Measurements from ENCODE around the gene USP13.

Gene USP13

DNA sequence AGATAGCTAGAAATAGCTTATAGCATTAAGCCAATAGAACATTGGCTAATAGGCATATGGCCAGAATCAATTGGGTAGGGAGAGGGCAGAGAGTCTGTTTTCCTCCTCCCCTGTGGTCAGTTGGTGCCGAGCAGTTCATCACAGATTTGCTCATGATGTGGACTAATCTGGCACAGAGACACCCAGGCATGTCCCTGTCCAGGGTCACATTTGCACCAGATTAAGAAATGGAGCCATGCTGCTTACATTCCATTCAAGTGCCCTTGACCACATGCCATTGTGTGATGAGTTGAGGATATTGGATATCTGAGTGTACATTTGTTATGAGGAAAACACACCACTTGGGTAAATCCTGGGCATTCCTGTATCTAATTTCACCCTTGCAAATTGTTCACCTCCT, 53.4 kb downstream of the USP13 start:
- Mint-ChIP-seq H3K27ac (no peak overlapping the region), H3K9me3 (no peaks in the 10 kb centered on the region), H3K4me3 (no peak overlapping the region), H3K27me3 (no peaks in the 10 kb centered on the region), H3K4me1 (no peaks in the 10 kb centered on the region)
- DNase-seq = no peak
- ATAC-seq = no peak

DNA sequence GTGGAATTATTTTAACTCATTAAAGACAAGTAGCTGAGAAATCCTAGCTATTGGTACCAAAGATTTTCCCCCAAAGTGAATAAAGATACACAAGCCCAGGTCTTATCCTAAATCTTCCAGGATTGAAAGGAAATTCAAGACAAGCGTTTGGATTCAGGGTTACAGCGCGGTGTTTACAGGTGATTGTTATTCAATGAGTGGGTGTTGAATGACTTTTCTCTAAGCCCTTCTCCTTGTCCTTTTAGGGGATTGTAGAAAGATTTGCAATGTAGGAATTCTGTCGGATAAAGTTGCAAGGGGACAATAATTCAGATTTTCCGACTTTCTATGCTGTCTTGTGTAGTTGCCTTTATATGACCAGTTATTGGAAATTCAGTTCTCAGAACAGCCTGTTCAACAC, 57.2 kb downstream of the USP13 start:
- no peak for DNase-seq
- Mint-ChIP-seq H3K9me3 (no peaks in the 10 kb centered on the region), H3K4me3 (no peak overlapping the region), H3K27me3 (no peaks in the 10 kb centered on the region), H3K27ac (no peak overlapping the region), H3K4me1 (no peaks in the 10 kb centered on the region)
- no peak for ATAC-seq

DNA sequence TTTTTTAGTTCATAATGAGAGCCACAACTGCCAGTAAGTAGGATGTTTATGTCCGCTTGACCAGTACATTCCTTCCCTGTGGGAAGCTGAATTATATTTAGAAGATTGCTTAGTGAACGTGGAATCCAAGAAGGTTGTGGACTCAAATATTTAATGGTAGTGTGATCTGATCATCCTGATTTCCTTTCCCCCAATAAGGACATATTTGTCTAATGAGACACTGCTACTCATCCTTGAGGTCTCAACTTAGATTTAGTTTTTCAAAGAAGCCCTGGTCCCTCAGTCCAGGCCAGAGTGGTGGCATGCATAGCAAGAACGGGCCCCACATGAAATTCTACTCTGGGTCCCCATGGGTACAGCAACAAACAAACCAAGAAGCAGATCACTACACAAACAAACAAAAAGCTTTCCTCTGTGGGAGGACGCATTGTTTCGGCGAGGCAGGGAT, 60.8 kb downstream of the USP13 start:
- DNase-seq = no peak
- no peaks in the 10 kb centered on the region for H3K4me1 Mint-ChIP-seq
- no peaks in the 10 kb centered on the region for H3K9me3 Mint-ChIP-seq
- H3K27me3 Mint-ChIP-seq = no peaks in the 10 kb centered on the region
- H3K4me3 Mint-ChIP-seq = no peak overlapping the region
- no peak for ATAC-seq
- H3K27ac Mint-ChIP-seq = no peak overlapping the region

GRCh38 chr3:179715582-179715981, 62.7 kb downstream of the USP13 start:
- ATAC-seq (no peak), DNase-seq (no peak)
- H3K27ac Mint-ChIP-seq = peak overlapping the region in 1 of 2 donors; percentile 63
- no peak overlapping the region for H3K4me3 Mint-ChIP-seq
- H3K4me1 Mint-ChIP-seq = no peaks in the 10 kb centered on the region
- H3K9me3 Mint-ChIP-seq = no peaks in the 10 kb centered on the region
- H3K27me3 Mint-ChIP-seq = no peaks in the 10 kb centered on the region

- Mint-ChIP-seq H3K9me3 (no peaks in the 10 kb centered on the region), H3K27ac (no peak overlapping the region), H3K27me3 (no peaks in the 10 kb centered on the region), H3K4me1 (no peaks in the 10 kb centered on the region), H3K4me3 (no peak overlapping the region)
- DNase-seq = no peak
- ATAC-seq = no peak
Observed at GRCh38 chr3:179716226-179716625, 63.4 kb downstream of the USP13 start.

DNA sequence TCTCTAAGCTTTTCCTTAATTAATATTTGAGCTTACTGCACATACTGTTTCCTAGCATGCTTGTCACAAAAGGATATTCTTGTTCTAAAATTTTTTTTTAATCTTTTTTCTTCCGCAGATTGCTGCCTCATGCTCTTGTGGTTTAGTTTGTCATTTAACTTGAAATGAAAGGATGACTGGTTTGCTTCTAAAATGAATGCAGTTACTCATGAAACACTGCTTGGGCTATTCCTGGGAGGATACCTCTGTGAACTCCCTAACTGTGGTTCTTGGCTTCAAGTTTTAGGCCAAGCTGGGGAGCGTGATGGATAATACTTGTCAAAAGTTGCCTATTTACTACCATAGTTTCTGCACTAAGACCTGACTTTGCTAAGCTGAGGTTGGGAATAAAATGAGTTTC, 64.0 kb downstream of the USP13 start:
- ATAC-seq (no peak), DNase-seq (no peak)
- H3K4me3 Mint-ChIP-seq = no peak overlapping the region
- H3K9me3 Mint-ChIP-seq = no peaks in the 10 kb centered on the region
- no peaks in the 10 kb centered on the region for H3K27me3 Mint-ChIP-seq
- H3K27ac Mint-ChIP-seq = peak overlapping the region in 1 of 2 donors; percentile 43
- H3K4me1 Mint-ChIP-seq = no peaks in the 10 kb centered on the region

DNA sequence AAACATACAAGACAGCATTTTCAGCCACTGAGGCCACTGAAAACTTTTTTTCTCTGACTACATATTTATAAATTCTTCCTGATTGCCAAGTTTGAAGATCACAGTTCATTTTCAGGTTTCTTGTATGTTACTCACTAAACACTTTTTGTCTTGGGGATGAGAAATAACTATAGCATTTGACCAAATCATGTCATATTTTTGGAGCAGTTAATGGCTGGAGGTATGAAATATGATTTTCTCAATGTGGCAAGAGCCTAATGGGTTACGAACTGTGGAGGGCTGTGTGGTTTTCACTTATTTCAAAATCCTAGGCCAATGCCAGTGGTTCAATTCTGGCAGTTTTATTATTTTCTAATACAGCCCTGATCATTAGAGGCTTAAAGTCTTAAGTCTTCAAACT, 64.4 kb downstream of the USP13 start:
- Mint-ChIP-seq H3K27ac (no peak overlapping the region), H3K4me3 (no peak overlapping the region), H3K27me3 (no peaks in the 10 kb centered on the region), H3K9me3 (no peaks in the 10 kb centered on the region), H3K4me1 (no peaks in the 10 kb centered on the region)
- ATAC-seq (no peak), DNase-seq (no peak)

DNA sequence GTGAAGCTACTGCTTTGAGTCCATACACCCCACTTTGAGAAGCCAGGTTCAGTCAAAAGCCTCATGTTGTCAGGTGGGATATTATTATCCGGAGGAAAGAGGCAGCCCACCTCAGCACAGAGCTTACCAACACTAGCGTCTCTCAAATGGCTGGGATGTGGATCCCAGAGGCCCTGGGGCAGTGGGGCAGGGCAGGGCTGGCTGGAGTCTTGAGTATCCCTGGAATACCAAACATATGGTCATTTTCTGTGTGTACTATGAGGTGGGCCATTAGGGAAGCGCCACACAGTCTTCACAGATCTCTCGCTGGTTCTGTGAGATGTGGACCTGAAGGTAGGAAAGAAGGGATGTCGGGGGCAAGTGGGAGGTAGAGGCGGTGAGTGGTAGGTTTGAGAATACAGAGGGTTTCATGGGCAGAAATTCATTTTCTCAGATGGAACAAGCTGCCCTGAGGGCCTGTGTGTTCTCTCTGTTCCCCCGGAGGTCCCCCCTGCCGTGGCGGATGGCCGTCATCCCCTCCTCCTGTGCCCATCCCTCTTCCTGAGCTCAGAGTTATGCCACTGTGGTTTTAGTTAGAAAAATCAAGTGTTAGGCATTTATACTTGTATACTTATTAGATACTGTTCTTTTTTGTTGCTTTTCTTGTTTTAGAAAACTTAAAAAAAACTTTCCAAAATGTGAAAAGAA, 66.4 kb downstream of the USP13 start:
- Mint-ChIP-seq H3K27ac (no peak overlapping the region), H3K4me3 (no peak overlapping the region), H3K9me3 (no peaks in the 10 kb centered on the region), H3K27me3 (no peaks in the 10 kb centered on the region), H3K4me1 (no peaks in the 10 kb centered on the region)
- DNase-seq (no peak), ATAC-seq (no peak)

DNA sequence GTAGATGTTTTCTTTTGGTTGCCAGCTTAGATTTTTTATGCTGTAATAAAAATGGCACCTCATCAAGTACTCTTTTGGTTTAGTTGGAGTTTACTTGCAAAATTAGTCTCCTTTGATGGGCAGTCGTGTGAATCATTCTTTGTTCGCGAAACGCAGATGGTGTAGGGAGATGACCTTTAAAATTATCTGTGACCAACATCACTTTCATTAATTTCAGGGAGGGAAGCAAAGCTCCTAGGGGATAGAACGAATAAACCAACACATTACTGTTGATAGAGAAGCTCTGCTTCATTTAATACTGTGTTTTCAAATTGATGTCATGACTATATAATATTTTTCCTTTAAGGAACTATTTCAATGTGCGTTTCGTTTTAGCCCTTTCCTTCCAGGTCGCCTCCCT, 67.4 kb downstream of the USP13 start:
- DNase-seq = no peak
- ATAC-seq = no peak
- Mint-ChIP-seq H3K27me3 (no peaks in the 10 kb centered on the region), H3K4me1 (no peaks in the 10 kb centered on the region), H3K4me3 (no peak overlapping the region), H3K9me3 (no peaks in the 10 kb centered on the region), H3K27ac (no peak overlapping the region)

DNA sequence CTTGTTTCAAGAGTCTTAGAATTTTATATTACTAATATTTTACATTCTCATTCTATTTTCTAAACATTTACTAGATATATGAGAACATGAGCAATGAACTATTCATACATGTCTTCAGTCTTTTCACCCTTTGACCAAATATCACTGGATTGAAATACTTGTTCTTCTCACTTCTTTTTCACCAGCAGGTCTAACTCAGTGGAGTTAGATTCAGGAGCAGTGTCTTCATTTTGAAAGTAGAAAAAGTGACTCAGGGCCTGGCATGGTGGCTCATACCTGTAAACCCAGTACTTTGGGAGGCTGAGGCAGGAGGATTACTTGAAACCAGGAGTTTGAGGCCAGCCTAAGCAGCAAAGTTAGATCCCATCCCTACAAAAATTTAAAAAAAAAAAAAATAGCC, 70.8 kb downstream of the USP13 start:
- DNase-seq (no peak), ATAC-seq (no peak)
- Mint-ChIP-seq H3K27ac (no peak overlapping the region), H3K9me3 (no peaks in the 10 kb centered on the region), H3K4me1 (no peaks in the 10 kb centered on the region), H3K27me3 (no peaks in the 10 kb centered on the region), H3K4me3 (no peak overlapping the region)

DNA sequence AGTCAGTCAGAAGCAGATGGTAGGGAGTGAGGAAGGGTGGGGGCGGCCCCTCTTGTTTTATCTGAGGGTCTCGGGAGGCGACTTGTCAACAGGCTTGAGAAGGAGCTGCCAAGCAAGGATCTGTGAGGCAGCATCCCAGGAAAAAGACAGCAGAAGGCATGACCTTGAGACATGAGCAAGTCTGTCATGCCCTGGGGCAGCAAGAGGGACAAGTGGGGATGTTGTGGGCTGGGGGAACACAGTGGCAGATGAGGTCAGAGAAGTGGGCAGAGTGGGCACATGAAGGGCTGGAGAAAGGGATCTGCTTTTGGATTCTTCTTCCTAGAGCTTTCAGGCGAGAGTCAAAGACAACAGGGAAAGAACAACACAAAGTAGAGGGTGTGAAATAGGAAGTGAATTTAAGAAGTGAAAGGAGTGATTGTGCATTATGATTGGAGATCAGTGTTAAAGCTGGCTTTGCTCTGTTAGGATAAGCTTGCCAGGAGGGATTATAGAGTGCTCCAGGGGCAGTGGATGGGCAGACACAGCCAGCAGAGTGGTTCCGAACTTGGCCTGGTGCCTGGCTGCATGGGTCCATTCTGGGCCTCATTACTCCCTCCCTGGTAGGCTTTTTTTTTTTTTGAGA, 73.3 kb downstream of the USP13 start:
- no peak for ATAC-seq
- H3K4me1 Mint-ChIP-seq = no peaks in the 10 kb centered on the region
- DNase-seq = no peak
- H3K27me3 Mint-ChIP-seq = no peaks in the 10 kb centered on the region
- no peaks in the 10 kb centered on the region for H3K9me3 Mint-ChIP-seq
- no peak overlapping the region for H3K27ac Mint-ChIP-seq
- H3K4me3 Mint-ChIP-seq = no peak overlapping the region

DNA sequence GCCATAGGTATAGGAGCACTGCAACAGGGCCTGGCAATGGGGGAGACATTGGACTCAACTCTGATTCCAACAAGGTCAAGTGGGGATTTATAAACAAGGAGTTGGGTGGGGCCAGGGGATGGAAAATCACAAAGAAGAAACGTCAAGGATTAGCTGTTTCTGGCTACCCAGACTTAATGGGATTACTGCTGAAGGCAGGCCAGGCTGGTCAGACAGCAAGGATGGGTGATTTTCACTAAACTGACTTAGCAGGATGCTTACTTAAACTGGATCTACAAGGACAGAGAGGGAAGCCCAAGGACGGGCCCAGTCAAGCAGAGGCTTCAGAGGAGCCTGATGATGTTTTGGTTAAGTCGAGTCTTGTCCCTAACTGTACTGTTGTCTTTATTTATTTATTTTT, 76.2 kb downstream of the USP13 start:
- H3K4me3 Mint-ChIP-seq = no peak overlapping the region
- no peak for ATAC-seq
- H3K27ac Mint-ChIP-seq = no peak overlapping the region
- no peaks in the 10 kb centered on the region for H3K4me1 Mint-ChIP-seq
- H3K27me3 Mint-ChIP-seq = no peaks in the 10 kb centered on the region
- no peak for DNase-seq
- no peaks in the 10 kb centered on the region for H3K9me3 Mint-ChIP-seq

DNA sequence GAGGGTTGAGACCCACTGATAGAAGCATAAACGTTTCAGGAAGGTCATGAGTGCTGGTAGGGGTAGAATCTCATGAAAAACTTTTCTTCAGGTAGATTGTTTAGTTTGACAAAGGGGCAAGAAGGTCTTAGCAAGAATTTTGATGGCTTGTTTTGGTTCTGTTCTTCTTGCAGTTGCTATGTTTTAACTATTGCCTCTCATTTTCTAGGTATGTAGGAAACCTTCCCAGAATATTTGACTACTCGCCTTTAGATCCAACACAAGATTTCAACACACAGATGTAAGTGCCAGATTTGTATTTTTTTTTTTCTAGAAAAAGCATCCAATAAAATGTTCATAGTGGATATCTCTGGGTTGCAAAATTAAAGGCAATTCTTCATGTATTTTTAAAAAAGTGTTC, 77.1 kb downstream of the USP13 start:
- H3K27ac Mint-ChIP-seq = peak overlapping the region in 1 of 2 donors; percentile 61
- no peaks in the 10 kb centered on the region for H3K27me3 Mint-ChIP-seq
- no peaks in the 10 kb centered on the region for H3K9me3 Mint-ChIP-seq
- ATAC-seq = no peak
- no peak for DNase-seq
- H3K4me1 Mint-ChIP-seq = no peaks in the 10 kb centered on the region
- H3K4me3 Mint-ChIP-seq = no peak overlapping the region

DNA sequence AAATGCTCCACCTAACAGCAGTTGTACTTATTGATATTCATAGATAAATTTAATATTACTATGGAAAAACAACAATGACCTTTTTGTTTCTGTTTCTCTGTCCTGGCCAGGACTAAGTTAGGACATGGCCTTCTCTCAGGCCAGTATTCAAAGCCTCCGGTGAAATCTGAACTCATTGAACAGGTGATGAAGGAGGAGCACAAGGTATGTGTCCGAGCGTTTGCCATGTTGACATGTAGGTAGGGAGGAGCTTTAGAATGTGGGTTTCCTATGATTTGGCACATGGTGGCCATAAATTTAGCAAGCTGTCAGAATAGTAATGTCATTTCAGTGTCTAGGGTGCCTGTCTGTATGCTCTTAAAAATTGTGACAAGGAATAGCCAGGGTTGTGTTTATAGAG, 77.7 kb downstream of the USP13 start:
- Mint-ChIP-seq H3K4me1 (no peaks in the 10 kb centered on the region), H3K27me3 (no peaks in the 10 kb centered on the region), H3K27ac (no peak overlapping the region), H3K9me3 (no peaks in the 10 kb centered on the region), H3K4me3 (no peak overlapping the region)
- DNase-seq (no peak), ATAC-seq (no peak)

DNA sequence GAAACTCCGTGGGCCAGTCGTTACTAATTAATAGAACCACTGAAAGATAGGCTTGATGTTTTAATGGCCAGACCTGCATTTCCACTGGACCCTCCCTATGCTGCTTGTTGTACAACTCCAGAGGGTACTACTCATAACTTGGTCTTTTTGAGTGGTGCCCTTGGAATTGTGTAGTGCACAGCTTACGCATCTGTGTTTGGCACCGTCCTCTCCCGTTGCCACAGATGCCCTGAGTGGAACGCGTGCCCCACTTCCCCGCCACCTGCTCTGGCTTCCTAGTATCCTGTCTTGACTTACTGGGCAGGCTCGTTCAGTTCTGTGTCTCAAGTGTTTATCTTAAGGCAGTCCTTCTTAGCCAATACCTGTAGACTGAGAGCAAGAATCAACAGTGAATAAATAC, 78.7 kb downstream of the USP13 start:
- no peaks in the 10 kb centered on the region for H3K9me3 Mint-ChIP-seq
- ATAC-seq = no peak

DNA sequence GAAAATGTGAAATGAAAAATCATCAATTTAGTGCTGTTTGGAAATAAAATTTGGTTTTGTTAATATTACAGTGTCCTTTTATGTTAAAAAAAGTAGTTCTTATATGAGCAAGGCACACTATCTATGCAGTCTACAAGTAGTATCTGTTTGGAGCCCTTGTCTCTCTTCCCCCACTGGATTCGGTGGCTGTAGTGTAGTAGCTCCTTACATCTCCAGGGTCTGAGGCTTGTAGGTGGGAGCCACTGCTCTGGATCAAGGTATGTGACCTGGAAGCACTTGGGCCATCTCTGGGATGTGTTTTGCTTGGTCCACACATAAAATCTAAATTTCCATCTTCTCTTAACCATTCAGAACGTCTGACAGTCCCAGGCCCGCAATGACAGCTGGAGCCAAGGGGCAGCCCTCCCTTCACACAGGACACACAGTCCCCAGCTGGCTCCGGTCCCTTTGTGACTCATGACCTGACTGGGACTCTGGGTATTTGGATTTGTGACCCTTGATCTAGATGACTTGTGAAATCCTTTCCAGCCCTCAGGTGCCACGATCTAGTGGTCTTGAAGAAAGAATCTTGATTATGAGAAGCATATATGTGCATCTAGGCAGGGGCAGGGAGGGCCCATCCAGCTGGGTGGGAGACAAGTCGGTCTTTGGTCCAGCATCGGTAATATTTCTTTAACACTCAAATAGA, 80.0 kb downstream of the USP13 start:
- no peak overlapping the region for H3K4me3 Mint-ChIP-seq
- ATAC-seq = no peak
- H3K9me3 Mint-ChIP-seq = no peaks in the 10 kb centered on the region
- H3K27ac Mint-ChIP-seq = no peak overlapping the region
- DNase-seq = no peak
- no peaks in the 10 kb centered on the region for H3K27me3 Mint-ChIP-seq
- no peaks in the 10 kb centered on the region for H3K4me1 Mint-ChIP-seq

More for the DNA sequence above, 78.7 kb downstream of the USP13 start:
- H3K27me3 Mint-ChIP-seq = no peaks in the 10 kb centered on the region
- no peak overlapping the region for H3K27ac Mint-ChIP-seq
- no peak overlapping the region for H3K4me3 Mint-ChIP-seq
- H3K4me1 Mint-ChIP-seq = no peaks in the 10 kb centered on the region
- no peak for DNase-seq

Data from stimulated activated naive CD8-positive, alpha-beta T cell treated with anti-CD3 and anti-CD28 coated beads, Interleukin-15, amount 100 ng/mL, for 72 hours (primary cell).